ENCODE data around the gene CDH4.

The CDH4 gene

GRCh38 chr20:61788343-61788742, 536.3 kb downstream of the CDH4 start:
- DNase-seq (ENCODE audit: low spot score): no peak

- DNase-seq (ENCODE audit: low spot score): no peak
Observed at GRCh38 chr20:61789329-61789728, 537.3 kb downstream of the CDH4 start.

- DNase-seq (ENCODE audit: low spot score): no peak
Observed at GRCh38 chr20:61790116-61790827, 538.2 kb downstream of the CDH4 start.

GRCh38 chr20:61791995-61792394, 539.9 kb downstream of the CDH4 start:
- DNase-seq (ENCODE audit: low spot score): no peak

GRCh38 chr20:61795669-61796630, 543.9 kb downstream of the CDH4 start:
- DNase-seq (ENCODE audit: low spot score): no peak

GRCh38 chr20:61796738-61797137, 544.7 kb downstream of the CDH4 start:
- DNase-seq (ENCODE audit: low spot score): no peak

GRCh38 chr20:61797200-61797599, 545.1 kb downstream of the CDH4 start:
- no peak for DNase-seq (ENCODE audit: low spot score)

GRCh38 chr20:61797971-61798411, 545.9 kb downstream of the CDH4 start:
- DNase-seq (ENCODE audit: low spot score): no peak

GRCh38 chr20:61798632-61799031, 546.6 kb downstream of the CDH4 start:
- DNase-seq (ENCODE audit: low spot score): no peak

- no peak for DNase-seq (ENCODE audit: low spot score)
Observed at GRCh38 chr20:61799394-61799923, 547.4 kb downstream of the CDH4 start.

- no peak for DNase-seq (ENCODE audit: low spot score)
Observed at GRCh38 chr20:61799928-61800327, 547.9 kb downstream of the CDH4 start.

GRCh38 chr20:61800359-61801064, 548.5 kb downstream of the CDH4 start:
- DNase-seq (ENCODE audit: low spot score): no peak

GRCh38 chr20:61801065-61801360, 549.0 kb downstream of the CDH4 start:
- DNase-seq (ENCODE audit: low spot score): no peak

- DNase-seq (ENCODE audit: low spot score): no peak
Observed at GRCh38 chr20:61801428-61801827, 549.4 kb downstream of the CDH4 start.

GRCh38 chr20:61801857-61802442, 549.9 kb downstream of the CDH4 start:
- no peak for DNase-seq (ENCODE audit: low spot score)

GRCh38 chr20:61802721-61803311, 550.8 kb downstream of the CDH4 start:
- no peak for DNase-seq (ENCODE audit: low spot score)

GRCh38 chr20:61803416-61803914, 551.4 kb downstream of the CDH4 start:
- no peak for DNase-seq (ENCODE audit: low spot score)

GRCh38 chr20:61803915-61804751, 552.1 kb downstream of the CDH4 start:
- DNase-seq (ENCODE audit: low spot score): no peak

GRCh38 chr20:61804752-61805295, 552.8 kb downstream of the CDH4 start:
- DNase-seq (ENCODE audit: low spot score): no peak

- no peak for DNase-seq (ENCODE audit: low spot score)
Observed at GRCh38 chr20:61805365-61805764, 553.3 kb downstream of the CDH4 start.
